ENCODE data around the gene TYMP. TPM values are rescaled to one million over a fixed set of nuclear protein-coding genes. Genes with fewer than 3 reads are reported as not detected.
"Not testable (repeated sequence)": the region's sequence is repeated elsewhere in the genome, so short reads cannot be mapped to it uniquely, and the experiment has no call there.

TYMP gene
- total RNA-seq, 1 experiment from 2014 or later = 0.63 TPM

DNA sequence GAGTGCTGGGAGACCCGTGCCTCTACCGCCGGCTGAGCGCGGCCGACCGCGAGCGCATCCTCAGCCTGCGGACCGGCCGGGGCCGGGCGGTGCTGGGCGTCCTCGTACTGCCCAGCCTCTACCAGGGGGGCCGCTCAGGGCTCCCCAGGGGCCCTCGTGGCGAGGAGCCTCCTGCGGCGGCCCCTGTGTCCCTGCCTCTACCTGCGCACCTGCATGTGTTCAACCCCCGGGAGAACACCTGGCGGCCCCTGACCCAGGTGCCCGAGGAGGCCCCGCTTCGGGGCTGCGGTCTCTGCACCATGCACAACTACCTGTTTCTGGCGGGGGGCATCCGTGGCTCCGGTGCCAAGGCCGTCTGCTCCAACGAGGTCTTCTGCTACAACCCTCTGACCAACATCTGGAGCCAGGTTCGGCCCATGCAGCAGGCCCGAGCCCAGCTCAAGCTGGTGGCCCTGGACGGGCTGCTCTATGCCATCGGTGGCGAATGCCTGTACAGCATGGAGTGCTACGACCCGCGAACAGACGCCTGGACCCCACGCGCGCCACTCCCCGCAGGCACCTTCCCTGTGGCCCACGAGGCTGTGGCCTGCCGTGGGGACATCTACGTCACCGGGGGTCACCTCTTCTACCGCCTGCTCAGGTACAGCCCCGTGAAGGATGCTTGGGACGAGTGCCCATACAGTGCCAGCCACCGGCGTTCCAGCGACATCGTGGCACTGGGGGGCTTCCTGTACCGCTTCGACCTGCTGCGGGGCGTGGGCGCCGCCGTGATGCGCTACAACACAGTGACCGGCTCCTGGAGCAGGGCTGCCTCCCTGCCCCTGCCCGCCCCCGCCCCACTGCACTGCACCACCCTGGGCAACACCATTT lies 19.3 kb upstream of the TYMP start:
- no peak overlapping the region for H3K27ac ChIP-seq
- no peaks in the 10 kb centered on the region for H3K9me3 ChIP-seq (replicated peaks)
- H3K4me1 ChIP-seq = no peaks in the 10 kb centered on the region
- DNase-seq = no peak
- 0 out of 2 replicates have a peak, but pooled peaks cover 4% of the 10 kb centered on the region for H3K27me3 ChIP-seq
- no peak overlapping the region for H3K4me3 ChIP-seq
- no peaks in the 10 kb centered on the region for H3K36me3 ChIP-seq

DNA sequence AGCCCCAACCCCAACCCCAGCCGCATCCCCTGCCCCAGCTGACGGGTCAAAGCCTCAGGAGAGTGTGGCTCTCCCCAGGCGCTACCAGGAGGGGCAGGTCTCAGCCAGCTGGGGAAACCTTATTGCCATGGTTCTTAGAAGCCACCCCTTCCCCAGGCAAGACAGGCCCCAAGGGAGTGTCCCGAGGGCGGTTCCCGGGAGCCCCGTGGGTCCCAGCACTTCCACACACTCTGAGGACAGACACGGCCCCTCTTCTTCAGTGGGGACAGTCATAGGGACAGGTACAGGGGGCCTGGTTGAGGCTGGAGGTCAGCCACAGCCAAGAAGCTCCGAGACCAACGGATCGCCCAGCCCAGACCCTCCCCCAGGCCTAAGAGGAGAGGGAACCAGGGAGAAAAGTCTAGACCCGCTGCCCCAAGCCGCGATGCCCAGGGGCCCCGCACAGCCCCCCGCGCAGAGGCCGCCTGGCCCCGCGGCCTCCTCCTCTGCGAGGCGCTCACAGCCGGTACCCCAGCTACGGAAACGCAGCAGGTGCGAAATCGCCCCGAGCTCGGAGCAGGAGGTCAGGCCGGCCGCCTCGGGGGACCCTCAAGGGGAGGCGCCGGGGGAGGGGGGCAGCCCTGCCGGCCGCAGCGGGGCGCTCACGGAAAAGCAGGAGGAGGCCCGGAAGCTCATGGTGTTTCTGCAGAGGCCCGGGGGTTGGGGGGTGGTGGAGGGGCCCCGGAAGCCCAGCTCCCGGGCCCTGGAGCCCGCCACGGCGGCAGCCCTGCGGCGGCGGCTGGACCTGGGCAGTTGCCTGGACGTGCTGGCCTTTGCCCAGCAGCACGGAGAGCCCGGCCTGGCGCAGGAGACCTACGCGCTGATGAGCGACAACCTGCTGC lies 18.5 kb upstream of the TYMP start:
- Histone ChIP-seq H3K27me3 (0 out of 2 replicates have a peak, but pooled peaks cover 4% of the 10 kb centered on the region), H3K27ac (no peak overlapping the region), H3K4me3 (no peak overlapping the region), H3K4me1 (no peaks in the 10 kb centered on the region), H3K9me3 (replicated peaks) (no peaks in the 10 kb centered on the region), H3K36me3 (no peaks in the 10 kb centered on the region)
- DNase-seq = no peak

DNA sequence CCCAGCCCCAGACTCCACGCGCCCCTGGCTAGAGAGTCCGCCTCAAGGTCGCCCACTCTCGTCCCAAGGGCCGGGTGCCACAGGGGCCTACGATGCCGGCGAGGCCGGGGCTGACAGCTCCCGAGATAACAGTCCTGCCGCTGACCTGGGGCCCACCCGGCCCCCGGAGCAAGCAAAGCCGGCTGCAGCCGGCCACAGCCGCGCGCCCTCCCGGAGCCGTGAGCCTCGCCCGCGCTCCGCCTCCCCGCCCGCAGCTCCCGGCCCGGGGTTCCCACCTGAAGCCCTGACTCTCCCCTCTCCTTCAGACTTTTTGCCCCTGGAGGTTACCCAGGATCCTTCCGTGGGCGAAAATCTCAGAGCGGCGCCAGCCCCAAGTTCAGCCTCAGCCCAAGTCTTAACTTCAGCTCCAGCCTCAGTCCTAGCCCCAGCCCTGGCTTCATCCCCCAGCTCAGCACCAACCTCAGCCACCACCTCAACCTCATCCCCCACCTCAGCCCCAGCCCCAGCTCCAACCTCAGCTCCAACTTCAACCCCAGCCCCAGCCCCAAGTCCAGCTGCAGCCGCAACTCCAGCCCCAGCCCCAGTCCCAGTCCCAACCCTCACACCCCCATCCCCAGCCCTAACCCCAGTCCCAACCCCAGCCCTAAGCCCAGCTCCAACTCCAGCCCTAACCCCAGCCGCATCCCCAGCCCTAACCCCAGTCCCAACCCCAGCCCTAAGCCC lies 17.6 kb upstream of the TYMP start:
- Histone ChIP-seq H3K27me3 (0 out of 2 replicates have a peak, but pooled peaks cover 4% of the 10 kb centered on the region), H3K4me1 (no peaks in the 10 kb centered on the region), H3K36me3 (no peaks in the 10 kb centered on the region), H3K4me3 (no peak overlapping the region), H3K27ac (no peak overlapping the region), H3K9me3 (replicated peaks) (no peaks in the 10 kb centered on the region)
- no peak for DNase-seq

DNA sequence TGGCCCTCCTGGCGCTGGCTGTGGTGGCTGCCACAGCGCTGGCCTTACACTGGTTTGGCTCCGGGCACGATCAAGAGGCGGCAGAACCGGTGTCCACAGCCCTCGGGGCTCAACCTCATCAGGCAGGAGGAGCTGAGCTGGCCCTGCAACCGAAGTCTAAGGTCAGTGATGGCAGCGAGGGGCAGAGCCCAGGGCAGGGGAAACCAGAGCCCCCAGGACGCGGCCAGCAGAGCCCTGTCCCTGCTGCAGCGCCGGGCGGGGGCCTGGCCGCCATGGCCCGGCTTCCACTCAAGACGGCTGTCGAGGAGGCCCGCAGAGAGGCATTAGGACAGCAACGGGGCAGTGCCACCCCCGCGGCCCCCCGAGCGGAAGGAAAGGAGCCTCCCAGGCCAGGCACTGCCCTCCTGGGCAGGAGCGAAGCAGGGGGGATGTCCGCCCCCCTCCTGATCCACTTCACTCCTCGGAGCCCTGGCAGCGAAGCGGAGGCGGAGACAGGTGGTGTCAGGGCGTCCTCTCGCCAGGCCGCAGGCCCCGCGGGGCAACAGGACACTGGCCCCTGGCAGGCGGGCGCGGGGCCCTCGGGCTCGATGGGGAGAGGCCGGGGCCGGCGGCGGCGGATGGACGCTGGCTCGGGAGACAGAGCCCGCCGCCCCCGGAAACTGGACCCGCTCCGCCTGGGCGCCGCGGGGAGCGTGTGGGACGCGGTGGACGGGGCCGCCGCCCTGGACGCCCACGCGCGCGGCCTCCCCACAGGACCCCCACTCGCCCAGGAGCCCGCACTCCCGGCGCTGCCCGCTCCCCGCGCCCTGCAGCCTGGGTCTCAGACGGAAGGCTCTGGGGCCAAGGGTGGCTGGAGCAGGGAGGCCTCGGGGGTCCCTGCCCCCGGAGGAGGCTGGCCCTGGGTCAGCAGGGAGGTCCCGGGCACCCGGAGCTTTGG lies 16.8 kb upstream of the TYMP start:
- Histone ChIP-seq H3K4me3 (no peak overlapping the region), H3K27me3 (0 out of 2 replicates have a peak, but pooled peaks cover 4% of the 10 kb centered on the region), H3K9me3 (replicated peaks) (no peaks in the 10 kb centered on the region), H3K36me3 (no peaks in the 10 kb centered on the region), H3K4me1 (no peaks in the 10 kb centered on the region), H3K27ac (no peak overlapping the region)
- DNase-seq = no peak

DNA sequence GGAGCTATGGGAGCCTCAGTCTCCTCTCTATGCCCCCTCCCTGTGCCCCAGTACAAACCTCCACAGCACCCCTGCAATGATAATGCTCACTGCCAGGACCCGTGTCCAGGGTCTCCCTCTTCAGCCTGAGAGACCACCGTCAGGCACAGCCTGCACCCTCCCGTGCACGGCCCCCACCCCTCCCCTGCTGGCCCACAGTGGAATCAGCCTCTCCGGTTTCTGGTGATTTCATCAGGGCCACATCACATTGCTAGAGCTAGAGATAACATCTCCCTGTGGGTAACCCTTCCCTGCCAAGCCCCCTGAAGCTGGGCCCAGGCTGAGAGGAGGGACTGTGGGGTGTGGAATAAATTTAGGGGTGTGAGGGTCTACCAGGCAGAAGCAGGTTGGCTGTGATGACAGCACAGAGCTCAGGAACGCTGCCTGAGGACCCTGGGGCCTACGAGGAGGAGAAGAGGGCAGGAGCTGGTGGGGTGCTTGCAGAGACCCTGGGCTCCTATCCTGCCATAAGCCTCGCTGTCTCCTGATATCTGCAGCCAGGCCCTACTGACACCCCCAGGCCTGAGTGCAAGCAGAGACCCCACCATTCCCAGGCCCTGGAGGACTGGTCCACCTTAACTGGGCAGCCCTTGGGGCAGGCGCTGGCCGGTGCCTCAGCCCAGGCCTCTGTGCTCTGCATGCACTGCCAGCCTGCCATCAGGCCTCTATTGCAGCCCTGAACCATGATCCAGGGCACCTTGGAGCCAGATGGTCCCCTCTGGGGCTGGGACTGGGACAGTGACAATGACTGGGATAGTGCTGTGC lies 15.9 kb upstream of the TYMP start, which contains the start of gene KLHDC7B:
Gene KLHDC7B, plus strand, starts transcription at position 378 of the 804 bp plus-strand sequence. Its CDS starts 345 bp downstream, at position 723.
- H3K9me3 ChIP-seq (replicated peaks) = no peaks in the 10 kb centered on the region
- no peaks in the 10 kb centered on the region for H3K36me3 ChIP-seq
- 0 out of 2 replicates have a peak, but pooled peaks cover 4% of the 10 kb centered on the region for H3K27me3 ChIP-seq
- no peak within 1 kb of the TSS for H3K27ac ChIP-seq
- DNase-seq = no peak
- no peaks in the 10 kb centered on the region for H3K4me1 ChIP-seq
- H3K4me3 ChIP-seq = no peak within 1 kb of the TSS

DNA sequence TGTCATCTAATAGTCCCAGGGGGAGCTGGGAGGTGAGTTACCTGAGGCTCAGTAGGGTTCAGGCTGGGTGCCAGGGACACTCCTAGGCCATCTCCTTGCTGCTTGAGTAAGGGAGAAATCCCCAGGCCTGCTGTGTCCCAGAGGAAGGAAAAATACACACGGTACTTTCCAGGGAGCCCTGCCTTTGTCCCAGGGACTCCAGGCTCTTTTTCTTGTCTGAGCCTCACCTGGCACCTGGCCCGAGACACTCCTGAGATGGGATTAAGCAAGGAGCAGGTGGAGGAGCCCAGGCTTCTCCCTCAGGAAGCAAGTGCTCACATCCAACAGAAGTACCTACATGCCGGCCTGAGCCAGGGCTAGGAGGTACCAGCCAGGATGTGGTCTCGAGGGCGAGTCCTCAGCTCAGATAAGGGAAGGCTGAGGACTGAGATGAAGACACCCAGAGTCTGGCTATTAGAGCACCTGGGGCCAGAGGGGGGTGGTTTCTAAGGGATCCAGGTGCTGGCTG lies 15.0 kb upstream of the TYMP start:
- Histone ChIP-seq H3K4me3 (no peak overlapping the region), H3K27me3 (0 out of 2 replicates have a peak, but pooled peaks cover 4% of the 10 kb centered on the region), H3K36me3 (no peaks in the 10 kb centered on the region), H3K4me1 (no peaks in the 10 kb centered on the region), H3K9me3 (replicated peaks) (no peaks in the 10 kb centered on the region), H3K27ac (no peak overlapping the region)
- no peak for DNase-seq

DNA sequence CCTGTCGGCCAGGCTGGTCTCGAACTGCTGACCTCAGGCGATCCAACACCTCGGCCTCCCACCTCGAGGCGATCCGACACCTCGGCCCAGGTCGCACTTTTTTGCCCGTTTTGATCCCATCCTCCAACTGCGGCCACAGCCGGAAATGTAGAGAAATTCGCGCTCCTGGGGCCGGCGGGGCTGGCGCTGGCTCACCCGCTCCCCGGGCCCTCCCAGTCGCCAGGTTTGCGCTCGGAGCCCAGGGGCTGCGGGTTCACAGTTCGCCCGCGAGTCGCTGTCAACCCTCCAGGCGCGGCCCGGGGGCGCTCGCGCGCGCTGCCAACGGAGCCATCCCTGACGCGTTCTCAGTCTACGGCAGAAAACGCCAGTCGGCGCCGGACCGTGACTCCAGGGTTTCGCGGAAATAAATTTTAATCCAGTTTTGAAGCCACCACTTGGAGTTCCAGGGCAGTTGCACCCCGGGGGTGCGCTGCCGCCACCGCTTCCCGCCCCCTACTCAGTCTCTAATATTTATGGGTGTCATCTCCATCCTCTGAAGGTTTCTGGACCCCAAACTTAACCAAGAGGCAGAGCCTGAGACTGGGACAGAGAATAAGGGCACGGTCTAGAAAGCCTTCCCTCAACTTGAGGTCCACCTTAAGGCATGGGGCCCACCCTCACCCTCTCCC lies 14.4 kb upstream of the TYMP start:
- Histone ChIP-seq H3K27ac (no peak overlapping the region), H3K36me3 (no peaks in the 10 kb centered on the region), H3K4me3 (no peak overlapping the region), H3K9me3 (replicated peaks) (no peaks in the 10 kb centered on the region), H3K27me3 (0 out of 2 replicates have a peak, but pooled peaks cover 4% of the 10 kb centered on the region), H3K4me1 (no peaks in the 10 kb centered on the region)
- DNase-seq = no peak

DNA sequence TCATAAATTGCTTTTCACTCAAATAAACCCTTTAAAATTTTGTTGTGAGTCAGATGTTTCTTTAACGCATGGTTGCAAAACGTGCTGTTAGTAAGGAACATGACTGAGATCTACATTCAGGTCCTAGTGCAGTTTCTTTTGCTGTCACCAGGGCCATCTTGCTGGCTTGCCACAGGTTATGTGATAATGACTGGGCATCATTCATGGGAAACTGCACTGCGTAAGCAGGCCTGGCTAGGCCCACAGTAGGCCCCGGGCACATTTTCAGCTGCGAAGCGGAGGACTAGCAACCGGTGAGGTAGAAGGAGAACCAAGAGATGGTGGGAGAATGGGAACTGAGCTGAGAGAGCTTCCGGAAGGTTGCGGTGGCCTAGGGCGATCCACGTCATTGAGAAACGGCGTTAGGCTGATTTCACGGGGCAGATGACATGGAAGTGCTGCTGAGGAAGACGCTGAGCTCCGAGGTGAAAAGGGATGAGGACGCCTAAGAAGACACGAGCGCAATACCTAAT lies 12.7 kb upstream of the TYMP start:
- no peak overlapping the region for H3K27ac ChIP-seq
- no peak for DNase-seq

DNA sequence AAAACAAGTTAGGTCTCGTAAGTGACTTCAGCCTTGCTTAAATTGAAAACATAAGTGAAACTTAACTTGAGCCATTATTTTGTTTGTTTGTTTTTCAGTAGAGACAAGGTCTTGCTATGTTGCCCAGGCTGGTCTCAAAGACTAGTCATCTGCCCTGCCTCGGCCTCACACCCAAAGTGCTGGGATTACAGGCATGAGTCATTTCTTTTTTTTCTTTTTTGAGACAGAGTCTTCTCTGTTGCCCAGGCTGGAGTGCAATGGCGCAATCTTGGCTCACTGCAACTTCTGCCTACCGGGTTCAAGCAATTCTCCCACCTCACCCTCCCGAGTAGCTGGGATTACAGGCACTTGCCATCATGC lies 11.8 kb upstream of the TYMP start:
- H3K36me3 ChIP-seq; H3K4me1 ChIP-seq; DNase-seq; H3K4me3 ChIP-seq; H3K9me3 ChIP-seq (replicated peaks); H3K27ac ChIP-seq: not testable (repeated sequence)
- peaks cover 11% of the 10 kb centered on the region; the same call in 1 of the 2 replicates for H3K27me3 ChIP-seq

More for the DNA sequence above, 12.7 kb upstream of the TYMP start:
- Histone ChIP-seq H3K27me3 (peaks cover 4% of the 10 kb centered on the region; the same call in 1 of the 2 replicates), H3K9me3 (replicated peaks) (no peaks in the 10 kb centered on the region), H3K36me3 (no peaks in the 10 kb centered on the region), H3K4me1 (no peaks in the 10 kb centered on the region), H3K4me3 (no peak overlapping the region)

DNA sequence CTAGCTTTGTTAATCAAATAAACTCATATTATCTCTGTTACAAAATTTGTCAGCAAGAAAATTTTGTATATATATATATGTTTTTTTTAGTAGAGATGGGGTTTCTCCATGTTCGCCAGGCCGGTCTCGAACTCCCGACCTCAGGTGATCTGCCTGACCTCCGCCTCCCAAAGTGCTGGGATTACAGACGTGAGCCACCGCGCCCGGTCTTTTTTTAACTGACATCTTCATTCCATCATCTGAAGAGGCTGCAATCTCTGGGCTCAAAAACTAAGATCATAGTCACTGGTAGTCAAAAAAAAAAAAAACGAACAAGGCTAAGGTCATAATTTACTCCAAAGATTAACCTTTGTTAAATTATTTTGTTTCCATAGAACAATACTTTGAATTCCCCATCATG lies 10.6 kb upstream of the TYMP start:
- peaks cover 11% of the 10 kb centered on the region; the same call in 1 of the 2 replicates for H3K27me3 ChIP-seq

DNA sequence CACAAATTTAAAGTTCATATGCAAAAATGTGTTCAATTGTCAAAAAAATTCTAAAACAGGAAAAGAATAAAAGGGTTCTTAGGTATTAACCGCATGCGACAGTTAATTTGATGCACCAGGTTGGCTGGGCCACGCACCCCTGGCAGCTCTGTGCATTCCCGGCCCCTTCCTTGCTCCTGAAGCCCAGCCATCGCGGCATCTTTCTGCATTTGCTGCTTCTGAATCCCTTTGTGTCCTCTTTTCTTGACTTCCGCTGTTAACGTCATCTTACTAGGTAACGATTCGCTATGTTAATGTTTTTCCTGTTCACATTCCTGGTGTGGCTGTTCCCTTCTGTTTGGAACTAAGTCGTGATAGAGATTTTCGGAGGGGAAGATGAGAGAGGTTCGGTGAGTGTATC lies 8.0 kb upstream of the TYMP start:
- peaks cover 13% of the 10 kb centered on the region; the same call in 1 of the 2 replicates for H3K27me3 ChIP-seq

More for the DNA sequence above, 10.6 kb upstream of the TYMP start:
- H3K4me1 ChIP-seq = no peaks in the 10 kb centered on the region
- no peak overlapping the region for H3K27ac ChIP-seq
- no peak for DNase-seq
- no peaks in the 10 kb centered on the region; the same call in 1 of the 2 replicates for H3K9me3 ChIP-seq (replicated peaks)
- H3K4me3 ChIP-seq = no peak overlapping the region
- H3K36me3 ChIP-seq = no peaks in the 10 kb centered on the region

DNA sequence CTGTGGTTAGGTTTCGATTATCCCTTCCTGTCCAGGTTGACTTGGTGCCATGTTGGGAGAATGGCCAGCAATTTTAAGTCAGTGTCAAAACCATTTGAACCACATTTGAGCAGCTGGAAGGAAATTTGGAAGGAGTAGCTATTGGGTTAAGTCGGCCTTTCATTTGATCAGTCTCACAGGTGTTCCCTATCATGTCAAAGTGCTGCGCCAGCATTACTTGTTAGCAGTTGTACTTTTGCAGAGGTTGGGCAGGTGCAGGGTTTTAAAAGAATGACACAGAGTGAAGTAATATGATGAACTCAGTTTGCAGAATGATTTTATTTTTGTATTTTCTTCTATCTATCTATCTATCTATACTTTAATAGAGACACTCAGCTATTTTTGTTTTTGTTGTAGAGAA lies 6.4 kb upstream of the TYMP start:
- Histone ChIP-seq H3K4me3 (no peak overlapping the region), H3K27ac (no peak overlapping the region), H3K27me3 (peaks cover 16% of the 10 kb centered on the region; the same call in 1 of the 2 replicates), H3K9me3 (replicated peaks) (no peaks in the 10 kb centered on the region; the same call in 1 of the 2 replicates), H3K4me1 (peaks cover 2% of the 10 kb centered on the region; the same call in 1 of the 2 replicates), H3K36me3 (no peaks in the 10 kb centered on the region)
- no peak for DNase-seq

More for the DNA sequence above, 8.0 kb upstream of the TYMP start:
- Histone ChIP-seq H3K9me3 (replicated peaks) (no peaks in the 10 kb centered on the region; the same call in 1 of the 2 replicates), H3K27ac (no peak overlapping the region), H3K4me3 (no peak overlapping the region), H3K4me1 (peaks cover 2% of the 10 kb centered on the region; the same call in 1 of the 2 replicates), H3K36me3 (no peaks in the 10 kb centered on the region)
- DNase-seq = no peak
